ENCODE measurements around the gene SZT2. TPM values are rescaled to one million over a fixed set of nuclear protein-coding genes. Genes with fewer than 3 reads are reported as not detected.
"Not testable (repeated sequence)": the region's sequence is repeated elsewhere in the genome, so short reads cannot be mapped to it uniquely, and the experiment has no call there.

The SZT2 gene
- total RNA-seq, 1 donor from 2014 or later = 27.0 TPM

- intact Hi-C loops (cut with micrococcal nuclease) = no loop called here
- no peak for ATAC-seq
These were observed 57.5 kb downstream of the SZT2 start for GRCh38 chr1:43446881-43447835.

GRCh38 chr1:43447891-43448708 lies 58.4 kb downstream of the SZT2 start:
- ATAC-seq = peak; percentile 33
- intact Hi-C loops (cut with micrococcal nuclease) = no loop called here
- no peak for DNase-seq

More at GRCh38 chr1:43446881-43447835, 57.5 kb downstream of the SZT2 start:
- DNase-seq = no peak

GRCh38 chr1:43448955-43449707 lies 59.4 kb downstream of the SZT2 start:
- DNase-seq (no peak), ATAC-seq (no peak)

GRCh38 chr1:43449708-43450069 lies 60.0 kb downstream of the SZT2 start:
- DNase-seq = no peak
- no peak for ATAC-seq
- intact Hi-C loops (cut with micrococcal nuclease) = no loop called here

More at GRCh38 chr1:43448955-43449707, 59.4 kb downstream of the SZT2 start:
- intact Hi-C loops (cut with micrococcal nuclease) = no loop called here

- DNase-seq (no peak), ATAC-seq (no peak)
- intact Hi-C loops (cut with micrococcal nuclease) = no loop called here
These were observed 60.7 kb downstream of the SZT2 start for GRCh38 chr1:43450251-43450941.

- ATAC-seq (no peak), DNase-seq (no peak)
- intact Hi-C loops (cut with micrococcal nuclease) = no loop called here
These were observed 61.5 kb downstream of the SZT2 start for GRCh38 chr1:43451157-43451591.

GRCh38 chr1:43451701-43452532 lies 62.2 kb downstream of the SZT2 start:
- ATAC-seq = no peak
- intact Hi-C loops (cut with micrococcal nuclease) = no loop called here
- no peak for DNase-seq

GRCh38 chr1:43452789-43453441 lies 63.2 kb downstream of the SZT2 start:
- ATAC-seq (peak; percentile 14), DNase-seq (no peak)
- intact Hi-C loops (cut with micrococcal nuclease) = no loop called here

GRCh38 chr1:43453442-43454269 lies 64.0 kb downstream of the SZT2 start, which contains the start of gene HYI:
HYI (minus strand) TSS chr1:43453931; CDS start chr1:43453793, 138 bp downstream.
- DNase-seq = peak; percentile 89
- ATAC-seq = peak; percentile 78
- intact Hi-C loops (cut with micrococcal nuclease) = no loop called here

GRCh38 chr1:43454270-43455011 lies 64.7 kb downstream of the SZT2 start:
- peak; percentile 73 for DNase-seq
- intact Hi-C loops (cut with micrococcal nuclease) = no loop called here
- ATAC-seq = peak; percentile 83

GRCh38 chr1:43455213-43455889 lies 65.7 kb downstream of the SZT2 start:
- ATAC-seq (no peak), DNase-seq (no peak)
- intact Hi-C loops (cut with micrococcal nuclease) = no loop called here

GRCh38 chr1:43458379-43458778 lies 68.7 kb downstream of the SZT2 start:
- DNase-seq; intact Hi-C loops (cut with micrococcal nuclease); ATAC-seq: not testable (repeated sequence)

GRCh38 chr1:43460988-43461693 lies 71.4 kb downstream of the SZT2 start:
- intact Hi-C loops (cut with micrococcal nuclease) = no loop called here
- ATAC-seq = no peak
- DNase-seq = no peak

- DNase-seq = no peak
- intact Hi-C loops (cut with micrococcal nuclease) = no loop called here
- ATAC-seq = no peak
These were observed 73.8 kb downstream of the SZT2 start for GRCh38 chr1:43463479-43463878.

All from left ventricle myocardium superior (tissue), 1 donor.